GM12878 (cell line): Measurements from ENCODE around the gene NT5DC4. TPM values are rescaled to one million over a fixed set of nuclear protein-coding genes. Genes with fewer than 3 reads are reported as not detected.
A peak's percentile ranks its signal among the peaks of the same experiment; 100 is the strongest.

ENCODE experiments used
- BHLHE40 ChIP-seq, 2 experiments: fragments of 450-650 bp in 1 of 2; IDR thresholded peaks; 2 replicates each; pipeline ENCODE4 v1.6.1; 2011 to 2017; ENCODE audit warnings: low read depth in 2 of 2, borderline replicate concordance in 1 of 2, improper control_type of control experiment in 1 of 2, low read length in 1 of 2, mild to moderate bottlenecking in 1 of 2
- BMI1 ChIP-seq: fragments of 450-650 bp; IDR thresholded peaks from 2 replicates; pipeline ENCODE4 v1.6.1; 2016; ENCODE audit warnings: mild to moderate bottlenecking, moderate library complexity, borderline replicate concordance
- CBFB ChIP-seq: IDR thresholded peaks from 2 replicates; pipeline ENCODE4 v1.6.1; 2016; ENCODE audit warnings: antibody characterized with exemption, low read depth
- CBX3 ChIP-seq: fragments of 200-600 bp; sonication (generic); IDR thresholded peaks from 2 replicates; pipeline ENCODE4 v1.6.1; 2016; ENCODE audit warnings: low read depth, borderline replicate concordance
- CHD2 ChIP-seq: IDR thresholded peaks from 2 replicates; pipeline ENCODE4 v1.6.1; 2011; ENCODE audit warnings: low read depth, low read length, improper control_type of control experiment, borderline replicate concordance
- HDGF ChIP-seq: fragments of 450-650 bp; IDR thresholded peaks from 2 replicates; pipeline ENCODE4 v1.6.1; 2016; ENCODE audit warnings: antibody characterized with exemption
- IKZF2 ChIP-seq, 2 experiments: fragments of 450-650 bp; IDR thresholded peaks; 2 replicates each; pipeline ENCODE4 v1.6.1; 2017; ENCODE audit warnings: mild to moderate bottlenecking in 2 of 2, moderate library complexity in 2 of 2
- MEF2B ChIP-seq: fragments of 450-650 bp; IDR thresholded peaks from 2 replicates; pipeline ENCODE4 v1.6.1; 2018; ENCODE audit warnings: mild to moderate bottlenecking, moderate library complexity; ENCODE audit not compliant: partially characterized antibody, poor library complexity, severe bottlenecking
- MTA2 ChIP-seq: fragments of 450-650 bp; IDR thresholded peaks from 2 replicates; pipeline ENCODE4 v1.6.1; 2016; ENCODE audit warnings: low read depth, mild to moderate bottlenecking, moderate library complexity
- NBN ChIP-seq: fragments of 450-650 bp; IDR thresholded peaks from 2 replicates; pipeline ENCODE4 v1.6.1; 2016
- RCOR1 ChIP-seq: conservative IDR thresholded peaks from 2 replicates; pipeline ENCODE4 v1.6.1; 2012; ENCODE audit warnings: low read depth, low read length, improper control_type of control experiment
- RUNX3 ChIP-seq: IDR thresholded peaks from 2 replicates; pipeline ENCODE4 v1.6.1; 2012; ENCODE audit warnings: low read length, inconsistent platforms
- YY1 ChIP-seq: IDR thresholded peaks from 2 replicates; pipeline ENCODE4 v1.6.1; 2011; ENCODE audit warnings: low read depth, mild to moderate bottlenecking, low read length
- ZBED1 ChIP-seq: IDR thresholded peaks from 2 replicates; pipeline ENCODE4 v1.6.1; 2016; ENCODE audit warnings: borderline replicate concordance
- ZNF24 ChIP-seq: fragments of 450-650 bp; IDR thresholded peaks from 2 replicates; pipeline ENCODE4 v1.6.1; 2017; ENCODE audit warnings: antibody characterized with exemption, mild to moderate bottlenecking
- polyA plus RNA-seq, 11 experiments: library from polyadenylated mRNA; depleted of rRNA in 4 of 11; unstranded in 6 of 11; stranded (reverse) in 5 of 11; fragments of >200 nt; fragmentation: Nextera tagmentation in 4 of 11; fragmentation: Illumina TruSeq in 1 of 11; extraction: Ambion mirVana in 4 of 11; extraction: Trizol in 1 of 11; gene quantifications; 1 replicate in 1 of 11; 2 replicates in 10 of 11; pipeline versions ENCODE4 v1.2.1 to v1.2.3, GENCODE V29; 2011 to 2016; ENCODE audit warnings: inconsistent platforms in 2 of 11, missing spikeins in 2 of 11, low read depth in 1 of 11
- total RNA-seq, 4 experiments: library from RNA; depleted of rRNA in 3 of 4; stranded (reverse); fragments of >200 nt in 3 of 4; fragmentation: Illumina TruSeq in 1 of 4; extraction: Trizol in 1 of 4; gene quantifications; 2 replicates each; pipeline versions ENCODE4 v1.2.1 to v1.2.3, GENCODE V29; 2013 to 2021
- TF ChIP-seq, protein P1 (sequence below): fragments of 450-650 bp; IDR thresholded peaks from 2 replicates; pipeline ENCODE4 v1.6.1; 2018; ENCODE audit warnings: borderline replicate concordance, mild to moderate bottlenecking; ENCODE audit not compliant: partially characterized antibody
- TF ChIP-seq, protein P2 (sequence below): IDR thresholded peaks from 2 replicates; pipeline ENCODE4 v1.6.1; 2011; ENCODE audit warnings: low read depth, mild to moderate bottlenecking, low read length, moderate library complexity, borderline replicate concordance; ENCODE audit errors: extremely low read depth
- TF ChIP-seq, protein P3 (sequence below): IDR thresholded peaks from 2 replicates; pipeline ENCODE4 v1.6.1; 2012; ENCODE audit warnings: low read length, inconsistent platforms
- TF ChIP-seq, protein P4 (sequence below): fragments of 450-650 bp; IDR thresholded peaks from 2 replicates; pipeline ENCODE4 v1.6.1; 2017; ENCODE audit warnings: mild to moderate bottlenecking, moderate library complexity
- TF ChIP-seq, protein P5 (sequence below): fragments of 450-650 bp; IDR thresholded peaks from 2 replicates; pipeline ENCODE4 v1.6.1; 2017; ENCODE audit warnings: mild to moderate bottlenecking, low read depth, inconsistent platforms; ENCODE audit not compliant: poor library complexity, severe bottlenecking

The NT5DC4 gene
- total and polyA plus RNA-seq, 10 of the 15 experiments (the other 5 are each of a cell fraction or from before 2014, with no cell fraction given): 0.04 to 2.6 (median 0.32) TPM; not detected in 2

GRCh38 chr2:112782234-112782799, 61.5 kb downstream of the NT5DC4 start (continued):
- TF ChIP-seq, protein P1, sequence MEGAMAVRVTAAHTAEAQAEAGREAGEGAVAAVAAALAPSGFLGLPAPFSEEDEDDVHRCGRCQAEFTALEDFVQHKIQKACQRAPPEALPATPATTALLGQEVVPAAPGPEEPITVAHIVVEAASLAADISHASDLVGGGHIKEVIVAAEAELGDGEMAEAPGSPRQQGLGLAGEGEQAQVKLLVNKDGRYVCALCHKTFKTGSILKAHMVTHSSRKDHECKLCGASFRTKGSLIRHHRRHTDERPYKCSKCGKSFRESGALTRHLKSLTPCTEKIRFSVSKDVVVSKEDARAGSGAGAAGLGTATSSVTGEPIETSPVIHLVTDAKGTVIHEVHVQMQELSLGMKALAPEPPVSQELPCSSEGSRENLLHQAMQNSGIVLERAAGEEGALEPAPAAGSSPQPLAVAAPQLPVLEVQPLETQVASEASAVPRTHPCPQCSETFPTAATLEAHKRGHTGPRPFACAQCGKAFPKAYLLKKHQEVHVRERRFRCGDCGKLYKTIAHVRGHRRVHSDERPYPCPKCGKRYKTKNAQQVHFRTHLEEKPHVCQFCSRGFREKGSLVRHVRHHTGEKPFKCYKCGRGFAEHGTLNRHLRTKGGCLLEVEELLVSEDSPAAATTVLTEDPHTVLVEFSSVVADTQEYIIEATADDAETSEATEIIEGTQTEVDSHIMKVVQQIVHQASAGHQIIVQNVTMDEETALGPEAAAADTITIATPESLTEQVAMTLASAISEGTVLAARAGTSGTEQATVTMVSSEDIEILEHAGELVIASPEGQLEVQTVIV: no peak
- TF ChIP-seq ZNF24: no peak
- TF ChIP-seq CHD2: no peak
- TF ChIP-seq, protein P2, sequence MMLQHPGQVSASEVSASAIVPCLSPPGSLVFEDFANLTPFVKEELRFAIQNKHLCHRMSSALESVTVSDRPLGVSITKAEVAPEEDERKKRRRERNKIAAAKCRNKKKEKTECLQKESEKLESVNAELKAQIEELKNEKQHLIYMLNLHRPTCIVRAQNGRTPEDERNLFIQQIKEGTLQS: no peak
- TF ChIP-seq CBFB: peak; percentile 5
- TF ChIP-seq ZBED1: peak; percentile 46; the same call in 1 of the 2 replicates
- peak; percentile 63; the same call in 1 of the 2 replicates for TF ChIP-seq MTA2
- TF ChIP-seq BHLHE40 (IDR thresholded peaks at IDR 0.05; ENCODE audit: borderline replicate concordance in 1 of 2, low read depth in 2 of 2, low read length in 1 of 2): peak; percentile 10 to 25; a peak in 1 of 4 replicates
- TF ChIP-seq CBX3: no peak
- peak; percentile 71 to 75 for TF ChIP-seq IKZF2 (IDR thresholded peaks at IDR 0.05)
- TF ChIP-seq, protein P3, sequence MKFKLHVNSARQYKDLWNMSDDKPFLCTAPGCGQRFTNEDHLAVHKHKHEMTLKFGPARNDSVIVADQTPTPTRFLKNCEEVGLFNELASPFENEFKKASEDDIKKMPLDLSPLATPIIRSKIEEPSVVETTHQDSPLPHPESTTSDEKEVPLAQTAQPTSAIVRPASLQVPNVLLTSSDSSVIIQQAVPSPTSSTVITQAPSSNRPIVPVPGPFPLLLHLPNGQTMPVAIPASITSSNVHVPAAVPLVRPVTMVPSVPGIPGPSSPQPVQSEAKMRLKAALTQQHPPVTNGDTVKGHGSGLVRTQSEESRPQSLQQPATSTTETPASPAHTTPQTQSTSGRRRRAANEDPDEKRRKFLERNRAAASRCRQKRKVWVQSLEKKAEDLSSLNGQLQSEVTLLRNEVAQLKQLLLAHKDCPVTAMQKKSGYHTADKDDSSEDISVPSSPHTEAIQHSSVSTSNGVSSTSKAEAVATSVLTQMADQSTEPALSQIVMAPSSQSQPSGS: peak; percentile 58
- 0 out of 2 replicates have a peak, but pooled peaks have one; percentile 45 for TF ChIP-seq BMI1
- TF ChIP-seq MEF2B: peak; percentile 97
- TF ChIP-seq YY1: peak; percentile 28; the same call in 1 of the 2 replicates
- peak; percentile 69 for TF ChIP-seq RUNX3
- TF ChIP-seq, protein P4, sequence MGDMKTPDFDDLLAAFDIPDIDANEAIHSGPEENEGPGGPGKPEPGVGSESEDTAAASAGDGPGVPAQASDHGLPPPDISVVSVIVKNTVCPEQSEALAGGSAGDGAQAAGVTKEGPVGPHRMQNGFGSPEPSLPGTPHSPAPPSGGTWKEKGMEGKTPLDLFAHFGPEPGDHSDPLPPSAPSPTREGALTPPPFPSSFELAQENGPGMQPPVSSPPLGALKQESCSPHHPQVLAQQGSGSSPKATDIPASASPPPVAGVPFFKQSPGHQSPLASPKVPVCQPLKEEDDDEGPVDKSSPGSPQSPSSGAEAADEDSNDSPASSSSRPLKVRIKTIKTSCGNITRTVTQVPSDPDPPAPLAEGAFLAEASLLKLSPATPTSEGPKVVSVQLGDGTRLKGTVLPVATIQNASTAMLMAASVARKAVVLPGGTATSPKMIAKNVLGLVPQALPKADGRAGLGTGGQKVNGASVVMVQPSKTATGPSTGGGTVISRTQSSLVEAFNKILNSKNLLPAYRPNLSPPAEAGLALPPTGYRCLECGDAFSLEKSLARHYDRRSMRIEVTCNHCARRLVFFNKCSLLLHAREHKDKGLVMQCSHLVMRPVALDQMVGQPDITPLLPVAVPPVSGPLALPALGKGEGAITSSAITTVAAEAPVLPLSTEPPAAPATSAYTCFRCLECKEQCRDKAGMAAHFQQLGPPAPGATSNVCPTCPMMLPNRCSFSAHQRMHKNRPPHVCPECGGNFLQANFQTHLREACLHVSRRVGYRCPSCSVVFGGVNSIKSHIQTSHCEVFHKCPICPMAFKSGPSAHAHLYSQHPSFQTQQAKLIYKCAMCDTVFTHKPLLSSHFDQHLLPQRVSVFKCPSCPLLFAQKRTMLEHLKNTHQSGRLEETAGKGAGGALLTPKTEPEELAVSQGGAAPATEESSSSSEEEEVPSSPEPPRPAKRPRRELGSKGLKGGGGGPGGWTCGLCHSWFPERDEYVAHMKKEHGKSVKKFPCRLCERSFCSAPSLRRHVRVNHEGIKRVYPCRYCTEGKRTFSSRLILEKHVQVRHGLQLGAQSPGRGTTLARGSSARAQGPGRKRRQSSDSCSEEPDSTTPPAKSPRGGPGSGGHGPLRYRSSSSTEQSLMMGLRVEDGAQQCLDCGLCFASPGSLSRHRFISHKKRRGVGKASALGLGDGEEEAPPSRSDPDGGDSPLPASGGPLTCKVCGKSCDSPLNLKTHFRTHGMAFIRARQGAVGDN: 0 out of 2 replicates have a peak, but pooled peaks have one; percentile 18
- TF ChIP-seq HDGF: no peak
- 0 out of 2 replicates have a peak, but pooled peaks have one; percentile 31 for TF ChIP-seq NBN
- TF ChIP-seq, protein P5, sequence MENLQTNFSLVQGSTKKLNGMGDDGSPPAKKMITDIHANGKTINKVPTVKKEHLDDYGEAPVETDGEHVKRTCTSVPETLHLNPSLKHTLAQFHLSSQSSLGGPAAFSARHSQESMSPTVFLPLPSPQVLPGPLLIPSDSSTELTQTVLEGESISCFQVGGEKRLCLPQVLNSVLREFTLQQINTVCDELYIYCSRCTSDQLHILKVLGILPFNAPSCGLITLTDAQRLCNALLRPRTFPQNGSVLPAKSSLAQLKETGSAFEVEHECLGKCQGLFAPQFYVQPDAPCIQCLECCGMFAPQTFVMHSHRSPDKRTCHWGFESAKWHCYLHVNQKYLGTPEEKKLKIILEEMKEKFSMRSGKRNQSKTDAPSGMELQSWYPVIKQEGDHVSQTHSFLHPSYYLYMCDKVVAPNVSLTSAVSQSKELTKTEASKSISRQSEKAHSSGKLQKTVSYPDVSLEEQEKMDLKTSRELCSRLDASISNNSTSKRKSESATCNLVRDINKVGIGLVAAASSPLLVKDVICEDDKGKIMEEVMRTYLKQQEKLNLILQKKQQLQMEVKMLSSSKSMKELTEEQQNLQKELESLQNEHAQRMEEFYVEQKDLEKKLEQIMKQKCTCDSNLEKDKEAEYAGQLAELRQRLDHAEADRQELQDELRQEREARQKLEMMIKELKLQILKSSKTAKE: peak; percentile 69
- TF ChIP-seq RCOR1: peak; percentile 89; the same call in 1 of the 2 replicates
